Measurements from ENCODE around the gene PDS5A.
"Not testable (repeated sequence)": the region's sequence is repeated elsewhere in the genome, so short reads cannot be mapped to it uniquely, and the experiment has no call there.

The PDS5A gene

DNA sequence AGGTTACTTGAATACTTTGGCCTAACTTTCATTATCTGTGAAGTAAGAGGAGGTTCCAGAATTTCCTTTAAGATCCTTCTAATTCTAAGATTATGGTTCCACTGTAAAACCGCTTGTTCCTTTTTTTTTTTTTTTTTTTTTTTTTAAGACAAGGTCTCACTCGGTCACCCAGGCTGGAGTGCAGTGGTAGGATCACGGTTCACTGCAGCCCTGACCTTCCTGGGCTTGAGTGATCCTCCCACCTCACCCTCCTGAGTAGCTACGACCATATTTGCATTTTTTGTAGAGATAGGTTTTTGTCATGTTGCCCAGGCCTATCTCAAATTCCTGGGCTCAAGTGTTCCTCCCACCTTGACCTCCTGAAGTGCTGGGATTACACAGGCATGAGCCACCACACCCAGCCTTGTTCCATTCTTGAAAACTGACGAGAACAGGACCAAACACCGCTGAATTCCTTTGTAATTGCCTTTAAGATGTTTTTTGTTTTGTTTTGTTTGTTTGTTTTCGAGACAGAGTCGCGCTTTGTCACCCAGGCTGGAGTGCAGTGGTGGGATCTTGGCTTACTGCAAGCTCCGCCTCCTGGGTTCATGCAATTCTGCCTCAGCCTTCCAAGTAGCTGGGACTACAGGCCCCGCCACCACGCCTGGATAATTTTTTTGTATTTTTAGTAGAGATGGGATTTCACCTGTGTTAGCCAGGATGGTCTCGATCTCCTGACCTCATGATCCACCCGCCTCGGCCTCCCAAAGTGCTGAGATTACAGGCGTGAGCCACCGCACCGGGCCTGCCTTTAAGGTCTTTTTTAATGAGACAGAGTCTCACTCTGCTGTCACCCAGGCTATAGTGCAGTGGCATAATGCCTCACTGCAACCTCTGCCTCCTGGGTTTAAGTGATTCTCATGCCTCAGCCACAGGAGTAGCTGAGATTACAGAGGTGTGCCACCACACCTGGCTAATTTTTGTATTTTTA is 6.8 kb downstream of the PDS5A start:
- no peak for DNase-seq (ENCODE audit: low spot score)

DNA sequence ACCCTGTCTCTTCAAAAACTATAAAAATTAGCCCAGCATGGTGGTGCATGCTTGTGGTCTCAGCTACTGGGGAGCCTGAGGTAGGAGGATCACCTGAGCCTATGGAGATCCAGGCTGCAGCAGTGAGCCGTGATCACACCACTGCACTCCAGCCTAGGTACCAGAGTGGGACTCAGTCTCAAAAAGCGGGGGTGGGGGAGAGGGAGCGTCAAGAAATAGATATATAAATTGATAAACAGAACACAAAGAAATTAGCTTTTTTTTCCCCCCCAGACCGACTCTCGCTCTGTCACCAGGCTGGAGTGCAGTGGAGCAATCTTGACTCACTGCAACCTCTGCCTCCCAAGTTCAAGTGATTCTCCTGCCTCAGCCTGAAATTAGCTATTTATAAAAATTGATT is 14.1 kb downstream of the PDS5A start:
- no peak for DNase-seq (ENCODE audit: low spot score)

DNA sequence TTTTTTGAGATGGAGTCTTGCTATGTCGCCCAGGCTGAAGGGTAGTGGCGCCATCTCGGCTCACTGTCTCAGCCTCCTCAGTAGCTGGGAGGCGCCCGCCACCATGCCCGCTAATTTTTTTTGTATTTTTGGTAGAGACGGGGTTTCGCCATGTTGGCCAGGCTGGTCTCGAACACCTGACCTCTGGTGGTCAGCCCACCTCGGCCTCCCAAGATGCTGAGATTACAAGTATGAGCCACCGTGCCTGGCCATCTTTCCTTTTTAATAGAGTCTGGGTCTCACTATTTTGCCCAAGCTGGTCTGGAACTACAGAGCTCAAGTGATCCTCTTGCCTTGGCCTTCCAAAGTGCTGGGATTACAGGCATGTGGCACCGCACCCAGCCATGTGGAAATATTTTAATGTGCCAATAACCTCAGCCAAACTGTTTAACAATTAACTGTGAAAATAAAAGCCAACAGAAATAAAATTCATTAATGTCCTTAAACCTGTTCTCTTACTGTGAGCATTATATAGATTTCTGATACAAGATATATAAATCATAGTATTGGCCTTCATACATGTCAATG is 16.3 kb downstream of the PDS5A start:
- DNase-seq (ENCODE audit: low spot score) = no peak

DNA sequence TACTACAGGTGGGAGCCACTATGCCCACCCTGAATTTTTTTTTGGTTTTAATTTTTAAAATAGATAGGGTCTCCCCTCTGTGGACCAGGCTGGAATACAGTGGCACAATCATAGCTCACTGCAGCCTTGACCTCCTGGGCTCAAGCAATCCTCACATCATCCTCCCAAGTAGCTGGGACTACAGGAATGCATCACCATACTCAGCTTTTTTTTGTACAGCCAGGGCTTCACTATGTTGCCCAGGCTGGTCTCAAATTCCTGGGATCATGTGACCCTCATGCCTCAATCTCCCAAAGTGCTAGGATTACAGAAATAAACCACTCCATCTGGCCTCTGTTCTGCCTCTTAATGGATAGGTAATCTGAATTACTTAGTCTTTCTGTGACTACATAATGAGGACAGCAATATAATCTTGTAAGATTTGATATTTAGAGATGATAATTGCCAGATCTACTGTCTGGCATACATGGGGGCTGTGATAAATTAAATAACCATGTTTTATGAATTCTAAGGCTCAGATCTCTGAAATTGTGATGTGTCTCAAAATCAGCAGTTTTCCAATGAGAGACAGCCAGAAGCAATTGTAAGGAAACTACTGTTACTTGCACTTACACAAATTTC is 26.7 kb downstream of the PDS5A start:
- no peak for DNase-seq (ENCODE audit: low spot score)

GRCh38 chr4:39947963-39948362 is 29.7 kb downstream of the PDS5A start:
- no peak for DNase-seq (ENCODE audit: low spot score)

DNA sequence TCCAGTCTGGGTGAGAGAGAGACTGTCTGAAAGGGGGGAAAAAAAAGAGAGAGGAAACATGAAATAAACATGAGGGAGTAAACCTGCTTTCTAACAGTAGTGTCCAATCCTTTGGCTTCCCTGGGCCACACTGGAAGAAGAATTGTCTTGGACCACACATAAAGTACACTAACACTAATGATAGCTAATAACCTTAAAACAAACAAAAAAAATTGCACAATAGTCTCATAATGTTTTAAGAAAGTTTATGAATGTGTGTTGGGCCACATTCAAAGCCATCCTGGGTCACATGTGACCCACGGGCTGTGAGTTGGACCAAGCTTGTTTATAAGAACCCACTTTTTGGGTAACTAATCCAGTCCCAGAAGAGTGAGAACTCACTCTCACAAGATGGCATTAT is 30.3 kb downstream of the PDS5A start:
- no peak for DNase-seq (ENCODE audit: low spot score)

GRCh38 chr4:39944245-39944644 is 33.5 kb downstream of the PDS5A start:
- not testable (repeated sequence) for DNase-seq (ENCODE audit: low spot score)

DNA sequence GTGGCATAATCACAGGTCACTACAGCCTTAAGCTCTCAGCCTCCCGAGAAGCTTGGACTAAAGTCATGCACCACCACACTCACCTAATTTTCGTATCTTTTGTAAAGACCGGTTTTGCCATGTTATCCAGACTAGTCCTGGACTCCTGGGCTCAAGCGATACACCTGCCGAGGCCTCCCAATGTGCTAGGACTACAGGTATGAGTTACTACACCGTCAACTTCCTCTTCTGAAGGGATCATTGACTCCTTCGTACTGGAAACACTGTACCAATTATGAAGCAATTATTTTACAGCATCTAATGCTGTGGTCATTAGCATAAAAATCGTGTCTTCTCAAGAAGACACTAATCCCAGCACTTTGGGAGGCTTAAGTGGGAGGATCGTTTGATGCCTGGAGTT is 35.2 kb downstream of the PDS5A start:
- no peak for DNase-seq (ENCODE audit: low spot score)

GRCh38 chr4:39941682-39942217 is 36.0 kb downstream of the PDS5A start:
- no peak for DNase-seq (ENCODE audit: low spot score)

DNA sequence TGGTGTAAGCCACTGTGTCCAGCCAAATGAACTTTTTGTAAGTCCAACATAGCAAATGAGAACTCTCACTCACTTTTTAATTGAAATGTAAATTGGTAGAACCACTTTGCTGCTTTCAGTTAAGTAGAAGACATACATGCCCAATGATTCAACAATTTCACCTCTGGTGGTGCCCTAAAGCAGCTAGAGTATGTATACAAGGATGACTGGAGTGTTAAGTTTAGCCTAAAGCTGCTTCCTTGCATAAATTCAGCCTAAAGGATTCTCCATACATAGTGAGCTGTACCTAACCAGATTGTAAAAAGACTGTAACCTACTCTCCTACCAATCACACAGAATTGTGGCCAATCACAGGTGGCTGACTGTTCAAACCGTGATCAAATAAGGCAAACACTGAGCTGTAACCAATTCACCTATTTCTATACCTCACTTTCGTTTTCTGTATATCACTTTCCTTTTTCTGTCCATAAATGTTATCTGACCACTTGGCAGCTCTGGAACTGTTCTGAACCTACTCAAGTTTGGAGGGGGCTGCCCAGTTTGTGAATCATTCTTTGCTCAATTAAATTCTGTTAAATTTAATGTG is 39.9 kb downstream of the PDS5A start:
- peak; percentile 4 for DNase-seq (ENCODE audit: low spot score)

DNA sequence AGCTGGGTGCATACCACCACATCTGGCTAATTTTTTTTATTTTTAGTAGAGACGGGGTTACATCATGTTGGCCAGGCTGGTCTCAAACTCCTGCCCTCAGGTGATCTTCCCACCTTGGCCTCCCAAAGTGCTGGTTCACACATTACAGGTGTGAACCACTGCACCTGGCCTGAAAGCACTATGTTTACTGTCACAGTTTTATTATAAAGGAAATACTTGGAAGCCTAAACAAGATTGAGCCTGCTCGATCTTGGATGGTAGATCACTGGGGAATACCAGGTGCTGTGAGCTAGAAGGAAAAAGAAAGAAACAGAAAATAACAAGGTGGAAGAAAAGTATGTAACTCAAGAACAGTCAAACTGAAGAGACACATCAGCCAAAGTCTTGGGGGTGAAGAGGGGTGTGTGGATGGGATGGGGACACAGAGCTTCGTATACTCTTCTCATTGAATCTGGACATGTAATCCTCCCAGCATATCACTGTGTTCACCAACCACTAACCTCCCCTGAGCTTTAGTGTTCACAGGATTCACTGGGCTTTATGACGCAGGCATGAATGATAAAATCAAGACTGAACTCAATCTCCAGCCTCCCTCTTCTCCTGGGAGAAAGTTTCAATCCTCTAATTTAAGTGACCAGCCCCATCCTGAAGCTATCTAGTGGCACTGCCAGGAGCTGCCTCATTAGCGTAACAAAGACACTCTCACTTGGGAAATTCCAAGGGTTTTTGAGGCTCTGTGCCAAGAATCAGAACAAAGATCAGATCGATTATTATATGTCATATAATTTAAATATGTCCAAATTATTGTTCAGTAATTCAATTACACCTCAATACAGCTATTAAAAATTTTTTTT is 40.9 kb downstream of the PDS5A start:
- no peak for DNase-seq (ENCODE audit: low spot score)

DNA sequence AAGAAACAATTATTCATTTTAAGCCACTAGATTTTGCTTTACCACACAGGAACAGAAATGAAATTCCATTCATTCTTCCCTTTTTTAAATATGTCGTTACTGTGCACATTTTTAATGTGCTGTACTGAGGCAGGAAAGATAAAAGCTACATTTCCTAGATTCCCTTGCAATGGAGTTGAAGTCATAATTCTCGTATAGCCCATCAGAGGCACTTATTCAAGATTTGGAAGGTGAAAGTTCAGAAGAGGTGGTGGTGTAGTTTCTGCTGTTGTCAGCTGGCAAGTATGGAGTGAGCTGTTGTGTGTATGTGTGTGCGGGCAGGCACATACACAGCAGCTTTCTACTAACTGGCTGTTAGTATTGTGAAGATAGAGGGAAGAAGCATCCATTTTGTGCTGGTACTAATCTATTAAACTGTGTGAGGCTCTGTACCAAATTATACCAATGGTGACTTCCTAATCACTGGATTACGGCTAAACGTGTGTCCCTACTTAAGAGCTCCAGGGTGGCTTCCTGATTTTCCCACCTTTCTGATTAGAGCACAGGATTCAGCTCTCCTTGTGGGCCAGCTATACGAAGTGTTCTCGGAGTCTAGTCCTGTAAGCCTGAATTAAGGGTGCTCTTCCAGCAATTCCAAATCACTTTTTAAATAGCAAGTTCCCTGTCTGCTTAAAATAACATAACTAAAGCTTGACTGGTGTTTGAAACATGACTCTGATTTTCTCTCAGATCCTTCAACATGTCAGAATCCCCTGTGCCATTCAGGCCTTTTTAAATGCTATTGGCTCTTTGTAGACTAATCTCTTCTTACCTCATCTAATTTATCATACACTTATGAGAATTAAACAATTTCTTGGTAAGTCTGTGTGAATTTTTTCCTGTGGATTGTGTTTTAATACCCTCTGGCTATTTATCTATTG is 43.8 kb downstream of the PDS5A start:
- no peak for DNase-seq (ENCODE audit: low spot score)

GRCh38 chr4:39932776-39933402 is 44.8 kb downstream of the PDS5A start:
- DNase-seq (ENCODE audit: low spot score) = peak; percentile 46

DNA sequence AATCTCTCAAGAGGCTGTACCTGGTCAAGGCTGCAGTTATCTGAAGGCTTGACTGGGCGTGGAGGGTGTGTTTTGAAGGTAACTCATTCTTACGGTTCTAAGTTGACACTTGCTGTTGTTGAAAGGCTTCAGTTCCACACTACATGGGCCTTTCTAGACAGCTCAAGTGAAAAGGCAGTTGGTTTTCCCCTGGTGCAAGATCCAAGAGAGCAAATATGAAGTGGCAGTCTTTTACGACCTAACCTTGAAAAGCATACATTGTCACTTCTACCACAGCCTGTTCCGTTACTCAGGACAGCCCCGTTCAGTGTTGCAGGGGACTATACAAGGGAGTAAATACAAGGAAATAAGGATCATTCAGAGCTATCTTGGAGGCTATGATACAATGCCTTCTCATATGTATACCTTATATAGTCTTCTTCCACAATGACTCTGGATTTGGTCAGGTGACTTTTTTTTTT is 46.2 kb downstream of the PDS5A start:
- DNase-seq (ENCODE audit: low spot score) = peak; percentile 15

DNA sequence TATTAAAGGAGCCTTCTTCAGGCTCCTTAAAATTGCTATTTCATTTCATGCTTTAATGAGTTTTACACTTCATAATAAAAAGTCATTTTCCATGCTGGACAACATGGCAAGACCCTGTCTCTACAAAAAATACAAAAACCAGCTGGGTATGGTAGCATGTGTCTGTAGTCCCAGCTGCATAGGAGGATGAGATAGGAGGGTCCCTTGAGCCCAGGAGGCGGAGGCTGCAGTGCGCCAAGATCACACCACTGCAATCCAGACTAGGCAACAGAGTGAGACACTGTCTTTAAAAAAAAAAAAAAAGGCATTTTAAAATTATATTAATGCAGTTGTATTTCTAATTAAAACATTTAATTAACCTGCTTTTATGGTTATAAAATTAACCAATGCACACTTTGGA is 49.2 kb downstream of the PDS5A start:
- DNase-seq (ENCODE audit: low spot score) = no peak

DNA sequence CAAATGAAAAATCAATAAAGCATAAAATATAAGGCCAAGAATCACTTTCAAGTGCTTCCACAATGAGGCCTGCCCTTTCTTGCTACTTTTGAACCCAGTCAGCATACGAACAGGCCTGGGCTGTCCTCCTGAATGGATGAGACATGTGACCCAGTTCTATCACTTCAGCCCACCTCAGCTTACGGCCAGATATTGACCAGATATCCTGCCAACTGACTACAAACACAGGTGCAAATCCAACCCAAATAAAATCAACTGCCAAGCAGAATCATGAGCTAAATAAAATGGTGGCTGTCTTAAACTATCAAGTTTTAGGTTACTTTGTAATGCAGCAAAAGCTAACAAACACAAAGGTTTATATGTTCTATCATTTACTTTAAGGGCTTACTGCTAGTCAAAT is 53.7 kb downstream of the PDS5A start:
- DNase-seq (ENCODE audit: low spot score) = no peak

DNA sequence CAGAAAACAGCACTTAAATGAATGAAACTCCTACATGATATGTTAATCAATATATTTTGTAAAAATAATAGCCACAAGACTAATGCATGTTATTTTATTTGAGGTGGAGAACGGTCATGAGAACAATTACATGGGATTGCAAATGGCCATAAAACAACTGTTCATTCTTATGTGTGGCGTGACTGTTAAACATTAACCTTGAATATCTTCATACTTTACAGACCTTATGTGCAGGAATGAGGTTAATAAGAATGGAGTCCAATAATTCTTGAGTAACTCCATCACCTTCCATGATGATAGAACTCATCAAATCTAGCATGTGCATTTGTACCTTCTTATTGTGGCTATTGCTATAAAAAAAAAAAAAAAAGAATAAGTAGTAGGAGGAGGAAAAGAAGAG is 55.3 kb downstream of the PDS5A start:
- DNase-seq (ENCODE audit: low spot score) = no peak

GRCh38 chr4:39913471-39913870 is 64.2 kb downstream of the PDS5A start:
- DNase-seq (ENCODE audit: low spot score) = no peak

DNA sequence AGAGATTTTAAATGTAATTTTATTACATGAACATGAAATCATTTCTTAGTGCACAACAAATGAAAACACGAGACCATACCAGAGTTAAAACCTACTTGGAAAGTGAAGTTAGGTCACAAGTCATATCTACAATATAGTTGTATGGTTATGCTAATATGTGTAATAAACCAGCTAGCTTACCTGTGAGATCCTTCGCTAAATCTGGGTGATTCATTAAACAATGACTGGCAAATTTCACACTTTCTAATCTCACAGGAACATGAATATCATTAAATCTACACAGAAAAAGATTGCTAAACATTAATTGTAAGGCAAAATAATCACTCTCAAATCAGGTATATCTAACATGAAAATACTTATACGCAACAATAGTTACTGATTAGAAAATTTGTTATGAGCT is 67.6 kb downstream of the PDS5A start:
- no peak for DNase-seq (ENCODE audit: low spot score)

DNA sequence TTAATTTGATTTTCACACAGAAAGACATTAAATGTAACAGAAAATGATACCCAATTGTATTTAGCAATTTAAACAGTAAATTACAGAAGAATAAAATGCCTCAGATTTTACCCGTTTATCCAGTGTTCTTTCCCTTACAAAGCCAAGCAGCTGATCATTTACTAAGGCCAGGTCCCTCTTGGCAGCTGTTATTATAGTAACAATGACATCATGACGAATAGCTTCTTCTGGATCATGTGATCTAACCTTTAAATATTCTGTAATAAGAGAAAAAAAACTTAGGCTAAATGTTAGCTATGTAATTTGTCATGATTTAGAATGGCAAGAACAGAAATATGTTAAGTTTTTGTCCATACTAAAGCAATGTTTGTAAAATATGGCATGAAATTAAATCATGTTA is 69.4 kb downstream of the PDS5A start:
- no peak for DNase-seq (ENCODE audit: low spot score)
